CD4-positive, alpha-beta memory T cell (primary cell): ENCODE results near the gene NGRN. TPM values are rescaled to one million over a fixed set of nuclear protein-coding genes. Genes with fewer than 3 reads are reported as not detected.
A peak's percentile ranks its signal among the peaks of the same experiment; 100 is the strongest.

Experiments used
- CTCF ChIA-PET: fragments of 350-600 bp; sonication (Branson Sonifier 250); formaldehyde crosslinking; loops from one replicate; lab custom pipeline; 2021; ENCODE audit warnings: inconsistent platforms; ENCODE audit not compliant: partially characterized antibody; lab: Charles Lee
- POLR2A ChIA-PET: fragments of 350-600 bp; sonication (Branson Sonifier 250); formaldehyde crosslinking; loops from one replicate; lab custom pipeline; 2021; ENCODE audit not compliant: partially characterized antibody; lab: Charles Lee
- DNase-seq, 5 donors: peaks; one replicate each; pipeline versions ENCODE4 v3.0.0 to v3.0.0-alpha.2; 2020 to 2022; ENCODE audit warnings: mixed read lengths in 1 of 5
- H3K27ac ChIP-seq: one replicate; pipeline ENCODE4 v1.7.0; 2013; ENCODE audit warnings: low read depth, low read length
- H3K27me3 ChIP-seq: 2 replicates; pipeline ENCODE4 v1.7.0; 2013; ENCODE audit warnings: mild to moderate bottlenecking, low read length, moderate library complexity; ENCODE audit not compliant: insufficient read depth
- H3K36me3 ChIP-seq: 2 replicates; pipeline ENCODE4 v1.7.0; 2013; ENCODE audit warnings: mild to moderate bottlenecking, low read length, moderate library complexity; ENCODE audit not compliant: insufficient read depth
- H3K4me1 ChIP-seq: 2 replicates; pipeline ENCODE4 v1.7.0; 2013; ENCODE audit warnings: mild to moderate bottlenecking, low read length, moderate library complexity; ENCODE audit not compliant: insufficient read depth
- H3K4me3 ChIP-seq, 2 donors: one replicate each; pipeline ENCODE4 v1.7.0; 2013; ENCODE audit warnings: low read length in 2 of 2, mild to moderate bottlenecking in 1 of 2
- H3K9me3 ChIP-seq, 2 donors: one replicate each; pipeline ENCODE4 v1.7.0; 2013; ENCODE audit warnings: low read length in 2 of 2, control low read depth in 1 of 2; ENCODE audit not compliant: control insufficient read depth in 1 of 2
- H3K27ac Mint-ChIP-seq, 7 donors: one replicate each; pipeline ENCODE4 v1.8.0; 2020 to 2021; ENCODE audit warnings: mixed read lengths in 7 of 7, mild to moderate bottlenecking in 6 of 7, inconsistent platforms in 3 of 7, moderate library complexity in 3 of 7
- H3K27me3 Mint-ChIP-seq, 2 donors: one replicate each; pipeline ENCODE4 v1.8.0; 2020 to 2021; ENCODE audit warnings: mixed read lengths in 2 of 2
- H3K36me3 Mint-ChIP-seq, 2 donors: one replicate each; pipeline ENCODE4 v1.8.0; 2020 to 2021; ENCODE audit warnings: mixed read lengths in 2 of 2, inconsistent platforms in 1 of 2, mild to moderate bottlenecking in 1 of 2
- H3K4me1 Mint-ChIP-seq, 4 donors: one replicate each; pipeline ENCODE4 v1.8.0; 2020 to 2021; ENCODE audit warnings: mixed read lengths in 4 of 4, mild to moderate bottlenecking in 1 of 4
- H3K4me3 Mint-ChIP-seq, 8 donors: one replicate each; pipeline ENCODE4 v1.8.0; 2020 to 2021; ENCODE audit warnings: mixed read lengths in 8 of 8, mild to moderate bottlenecking in 7 of 8, moderate library complexity in 6 of 8, inconsistent platforms in 3 of 8
- H3K9me3 Mint-ChIP-seq, 8 donors: one replicate each; pipeline ENCODE4 v1.8.0; 2020 to 2021; ENCODE audit warnings: mixed read lengths in 8 of 8, mild to moderate bottlenecking in 5 of 8, inconsistent platforms in 3 of 8, moderate library complexity in 1 of 8
- intact Hi-C: fragments of 100-400 bp; cut with micrococcal nuclease; formaldehyde crosslinking; loops from one replicate; pipeline ENCODE4 v1.15.1; 2023
- polyA plus RNA-seq, 2 donors: library from polyadenylated mRNA; unstranded; fragments of 300-500 nt; fragmentation: Illumina TruSeq; gene quantifications; one replicate each; pipeline ENCODE4 v1.2.3, GENCODE V29; 2021
- total RNA-seq, 2 experiments: library from RNA; stranded (reverse); gene quantifications; one replicate each; pipeline ENCODE4 v1.2.3, GENCODE V29; 2021

NGRN gene
- total and polyA plus RNA-seq, 4 experiments from 2014 or later = 42.6 to 59.2 (median 49.4) TPM

GRCh38 chr15:90230071-90230494 is 35.4 kb upstream of the NGRN start:
- Histone ChIP-seq H3K4me1 (peaks cover 51% of the 10 kb centered on the region), H3K4me3 (peak overlapping the region; percentile 34 to 58), H3K27me3 (no peaks in the 10 kb centered on the region), H3K9me3 (no peaks in the 10 kb centered on the region), H3K36me3 (peaks cover 34% of the 10 kb centered on the region), H3K27ac (peak overlapping the region; percentile 96)
- H3K27me3 Mint-ChIP-seq = no peaks in the 10 kb centered on the region
- intact Hi-C loops = loop anchor here (2.0 to 5.0 kb wide), 3 partner anchors 45 to 338 kb away; partner anchors contain the start of genes AP3S2 and IDH2
- H3K4me1 Mint-ChIP-seq = peaks cover 33 to 55% (median 47%) of the 10 kb centered on the region in 4 donors
- ChIA-PET POLR2A (interaction anchor here (1.4 to 7.4 kb wide), 5 partner anchors 13 to 43 kb away, joined by 3 to 150 read pairs (median 12); partner anchors contain the start of genes NGRN, SEMA4B and TTLL13), CTCF (interaction anchor here (0.6 to 4.6 kb wide), 3 partner anchors 8 to 15 kb away, joined by 3 to 22 read pairs (median 5); no protein-coding TSS in a partner anchor)
- DNase-seq = no peak
- peaks cover 0 to 4% (median 0%) of the 10 kb centered on the region in 8 donors for H3K9me3 Mint-ChIP-seq
- peak overlapping the region; percentile 95 to 100 (median 100) for H3K27ac Mint-ChIP-seq
- peak overlapping the region; percentile 10 to 96 (median 58) for H3K4me3 Mint-ChIP-seq
- peaks cover 25 to 47% of the 10 kb centered on the region in 2 donors for H3K36me3 Mint-ChIP-seq

- Histone ChIP-seq H3K4me1 (peaks cover 53% of the 10 kb centered on the region), H3K9me3 (no peaks in the 10 kb centered on the region), H3K4me3 (peak overlapping the region; percentile 34 to 58), H3K27ac (peak overlapping the region; percentile 96), H3K27me3 (no peaks in the 10 kb centered on the region), H3K36me3 (peaks cover 31% of the 10 kb centered on the region)
- Mint-ChIP-seq H3K9me3 (peaks cover 0 to 4% (median 0%) of the 10 kb centered on the region in 8 donors), H3K4me1 (peaks cover 33 to 57% (median 48%) of the 10 kb centered on the region in 4 donors), H3K36me3 (peaks cover 25 to 47% of the 10 kb centered on the region in 2 donors), H3K27me3 (no peaks in the 10 kb centered on the region), H3K4me3 (peak overlapping the region; percentile 89 to 96 (median 94)), H3K27ac (peak overlapping the region; percentile 95 to 100 (median 100))
- intact Hi-C loops = loop anchor here (1.0 to 5.0 kb wide), 5 partner anchors 9 to 338 kb away; partner anchors contain the start of genes AP3S2, IDH2 and SEMA4B
- ChIA-PET CTCF (interaction anchor here (0.6 to 4.6 kb wide), 6 partner anchors 9 to 35 kb away, joined by 3 to 22 read pairs (median 4); partner anchors contain the start of gene NGRN), POLR2A (interaction anchor here (0.9 to 7.4 kb wide), 13 partner anchors 9 to 668 kb away, joined by 3 to 150 read pairs (median 5); partner anchors contain the start of genes IDH2, IQGAP1, NGRN and SEMA4B)
- DNase-seq = no peak
These were observed 34.9 kb upstream of the NGRN start for GRCh38 chr15:90230610-90231009.

- peaks cover 53% of the 10 kb centered on the region for H3K4me1 ChIP-seq
- Mint-ChIP-seq H3K27me3 (no peaks in the 10 kb centered on the region), H3K4me1 (peaks cover 36 to 60% (median 48%) of the 10 kb centered on the region in 4 donors), H3K27ac (peak overlapping the region; percentile 95 to 100 (median 100)), H3K4me3 (peak overlapping the region; percentile 89 to 96 (median 94)), H3K36me3 (peaks cover 25 to 47% of the 10 kb centered on the region in 2 donors), H3K9me3 (peaks cover 0 to 4% (median 0%) of the 10 kb centered on the region in 8 donors)
- no peaks in the 10 kb centered on the region for H3K27me3 ChIP-seq
- CTCF ChIA-PET = interaction anchor here (0.6 to 4.6 kb wide), 6 partner anchors 10 to 56 kb away, joined by 3 to 22 read pairs (median 4); partner anchors contain the start of gene NGRN
- no peaks in the 10 kb centered on the region for H3K9me3 ChIP-seq
- peak overlapping the region; percentile 96 for H3K27ac ChIP-seq
- intact Hi-C loops = loop anchor here (1.0 to 5.0 kb wide), 5 partner anchors 10 to 339 kb away; partner anchors contain the start of genes AP3S2, IDH2 and SEMA4B
- peaks cover 31% of the 10 kb centered on the region for H3K36me3 ChIP-seq
- DNase-seq = peak; percentile 84 to 95 (median 88)
- peak overlapping the region; percentile 46 to 58 for H3K4me3 ChIP-seq
- POLR2A ChIA-PET = interaction anchor here (0.9 to 7.4 kb wide), 21 partner anchors 10 to 701 kb away, joined by 3 to 150 read pairs (median 5); partner anchors contain the start of genes AP3S2, BLM, HDDC3 and IDH2
These were observed 34.1 kb upstream of the NGRN start for GRCh38 chr15:90231028-90232017.

- Histone ChIP-seq H3K27ac (peak overlapping the region; percentile 96), H3K27me3 (no peaks in the 10 kb centered on the region), H3K36me3 (peaks cover 31% of the 10 kb centered on the region), H3K9me3 (no peaks in the 10 kb centered on the region), H3K4me1 (peaks cover 53% of the 10 kb centered on the region), H3K4me3 (peak overlapping the region in 1 of 2 donors; percentile 46)
- CTCF ChIA-PET = interaction anchor here (0.6 to 4.6 kb wide), 7 partner anchors 11 to 56 kb away, joined by 3 to 22 read pairs (median 4); no protein-coding TSS in a partner anchor
- Mint-ChIP-seq H3K27me3 (no peaks in the 10 kb centered on the region), H3K27ac (peak overlapping the region; percentile 95 to 100 (median 100)), H3K4me3 (peak overlapping the region; percentile 89 to 96 (median 94)), H3K36me3 (peaks cover 27 to 45% of the 10 kb centered on the region in 2 donors), H3K4me1 (peaks cover 36 to 61% (median 48%) of the 10 kb centered on the region in 4 donors), H3K9me3 (peaks cover 0 to 4% (median 0%) of the 10 kb centered on the region in 8 donors)
- intact Hi-C loops = loop anchor here (5.0 kb wide), 2 partner anchors 130 to 340 kb away; partner anchors contain the start of genes AP3S2 and IDH2
- peak in 3 of 5 donors; percentile 14 to 46 (median 16) for DNase-seq
- POLR2A ChIA-PET = interaction anchor here (0.9 to 7.4 kb wide), 18 partner anchors 9 to 702 kb away, joined by 3 to 150 read pairs (median 6); partner anchors contain the start of genes AP3S2, BLM, HDDC3 and IDH2
These were observed 33.3 kb upstream of the NGRN start for GRCh38 chr15:90232196-90232595.

- H3K27ac Mint-ChIP-seq = peak overlapping the region; percentile 95 to 100 (median 100)
- Histone ChIP-seq H3K27ac (peak overlapping the region; percentile 96), H3K27me3 (no peaks in the 10 kb centered on the region), H3K4me1 (peaks cover 53% of the 10 kb centered on the region), H3K4me3 (peak overlapping the region; percentile 81 to 100), H3K9me3 (no peaks in the 10 kb centered on the region), H3K36me3 (peaks cover 26% of the 10 kb centered on the region)
- intact Hi-C loops = loop anchor here (5.0 kb wide), 2 partner anchors 131 to 341 kb away; partner anchors contain the start of genes AP3S2 and IDH2
- peak overlapping the region; percentile 89 to 96 (median 94) for H3K4me3 Mint-ChIP-seq
- peaks cover 27 to 47% of the 10 kb centered on the region in 2 donors for H3K36me3 Mint-ChIP-seq
- peaks cover 0 to 4% (median 0%) of the 10 kb centered on the region in 8 donors for H3K9me3 Mint-ChIP-seq
- ChIA-PET POLR2A (interaction anchor here (0.6 to 7.4 kb wide), 23 partner anchors 9 to 899 kb away, joined by 3 to 150 read pairs (median 6); partner anchors contain the start of genes AP3S2, HDDC3, IDH2 and MAN2A2), CTCF (interaction anchor here (0.6 to 4.6 kb wide), 10 partner anchors 11 to 70 kb away, joined by 3 to 22 read pairs (median 4); partner anchors contain the start of genes NGRN and SEMA4B)
- no peaks in the 10 kb centered on the region for H3K27me3 Mint-ChIP-seq
- peaks cover 36 to 61% (median 48%) of the 10 kb centered on the region in 4 donors for H3K4me1 Mint-ChIP-seq
- DNase-seq = peak in 1 of 5 donors; percentile 40
These were observed 32.5 kb upstream of the NGRN start for GRCh38 chr15:90232941-90233386.
